Measurements from ENCODE around the gene CBX2. TPM values are rescaled to one million over a fixed set of nuclear protein-coding genes. Genes with fewer than 3 reads are reported as not detected.

The CBX2 gene
- total RNA-seq: 1 to 10 TPM; 2.4 to 5.9 (median 4.5) TPM

DNA sequence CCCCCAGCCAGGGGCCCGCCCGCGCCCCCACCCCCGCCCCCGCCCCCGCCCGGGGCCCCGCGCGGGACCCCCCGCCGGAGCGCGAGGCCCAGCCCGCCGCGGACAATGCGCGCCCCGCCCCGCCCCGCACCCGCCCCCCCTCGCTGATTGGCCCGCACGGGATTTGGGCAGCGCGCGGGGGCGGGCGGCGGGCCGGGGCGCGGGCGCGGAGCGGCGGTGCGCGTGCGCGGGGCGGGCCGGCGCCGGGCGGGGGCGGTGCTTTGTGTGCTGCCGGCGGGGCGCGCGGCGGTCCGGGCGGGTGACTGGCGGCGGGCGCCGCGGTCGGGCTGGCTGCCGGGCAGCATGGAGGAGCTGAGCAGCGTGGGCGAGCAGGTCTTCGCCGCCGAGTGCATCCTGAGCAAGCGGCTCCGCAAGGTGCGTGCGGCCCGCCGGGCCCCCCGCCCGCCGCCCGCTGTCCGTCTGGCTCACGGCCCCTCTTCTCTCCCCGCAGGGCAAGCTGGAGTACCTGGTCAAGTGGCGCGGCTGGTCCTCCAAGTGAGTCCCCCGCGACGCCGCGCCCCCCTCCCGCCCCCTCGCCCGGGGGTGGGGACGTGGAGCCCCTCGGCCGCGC, at the start of gene CBX2:
TSS of gene CBX2 (plus strand) at position 255 of the 610 bp plus-strand sequence. CDS start at position 343, 88 bp downstream.
- TF ChIP-seq POLR2A (IDR thresholded peaks at IDR 0.05) (peak in 1 of 2 donors; percentile 25), EP300 (IDR thresholded peaks at IDR 0.05) (no peak)
- Histone ChIP-seq H3K9me3 (no peaks in the 10 kb centered on the region), H3K4me3 (peak within 1 kb of the TSS; percentile 51 to 80 (median 60)), H3K27ac (peak within 1 kb of the TSS; percentile 55 to 90 (median 76)), H3K27me3 (peaks cover 4 to 61% of the 10 kb centered on the region in 2 donors), H3K4me1 (peaks cover 0 to 26% (median 4%) of the 10 kb centered on the region in 4 donors), H3K36me3 (peaks cover 0 to 10% (median 0%) of the 10 kb centered on the region in 3 donors)
- 0% methylated on average over 1 to 9 of the region's 96 CpGs for WGBS, 2 donors
- DNase-seq (ENCODE audit: low spot score in 2 of 2): peak in 1 of 2 donors; percentile 39

GRCh38 chr17:79728169-79728907, 49.6 kb upstream of the CBX2 start:
- H3K4me1 ChIP-seq: peaks cover 0 to 12% (median 0%) of the 10 kb centered on the region in 4 donors
- peak; percentile 75 to 94 for DNase-seq (ENCODE audit: low spot score in 2 of 2)
- 44 to 51% methylated on average over 20 to 22 of the region's 22 CpGs for WGBS, 2 donors
- TF ChIP-seq, protein P1, sequence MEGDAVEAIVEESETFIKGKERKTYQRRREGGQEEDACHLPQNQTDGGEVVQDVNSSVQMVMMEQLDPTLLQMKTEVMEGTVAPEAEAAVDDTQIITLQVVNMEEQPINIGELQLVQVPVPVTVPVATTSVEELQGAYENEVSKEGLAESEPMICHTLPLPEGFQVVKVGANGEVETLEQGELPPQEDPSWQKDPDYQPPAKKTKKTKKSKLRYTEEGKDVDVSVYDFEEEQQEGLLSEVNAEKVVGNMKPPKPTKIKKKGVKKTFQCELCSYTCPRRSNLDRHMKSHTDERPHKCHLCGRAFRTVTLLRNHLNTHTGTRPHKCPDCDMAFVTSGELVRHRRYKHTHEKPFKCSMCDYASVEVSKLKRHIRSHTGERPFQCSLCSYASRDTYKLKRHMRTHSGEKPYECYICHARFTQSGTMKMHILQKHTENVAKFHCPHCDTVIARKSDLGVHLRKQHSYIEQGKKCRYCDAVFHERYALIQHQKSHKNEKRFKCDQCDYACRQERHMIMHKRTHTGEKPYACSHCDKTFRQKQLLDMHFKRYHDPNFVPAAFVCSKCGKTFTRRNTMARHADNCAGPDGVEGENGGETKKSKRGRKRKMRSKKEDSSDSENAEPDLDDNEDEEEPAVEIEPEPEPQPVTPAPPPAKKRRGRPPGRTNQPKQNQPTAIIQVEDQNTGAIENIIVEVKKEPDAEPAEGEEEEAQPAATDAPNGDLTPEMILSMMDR (IDR thresholded peaks at IDR 0.05): no peak
- TF ChIP-seq POLR2A (IDR thresholded peaks at IDR 0.05): no peak
- no peak for TF ChIP-seq EP300 (IDR thresholded peaks at IDR 0.05)
- H3K36me3 ChIP-seq: no peaks in the 10 kb centered on the region
- H3K27ac ChIP-seq: peak overlapping the region in 1 of 4 donors; percentile 51
- no peaks in the 10 kb centered on the region for H3K9me3 ChIP-seq
- H3K4me3 ChIP-seq: peak overlapping the region; percentile 29 to 46 (median 40)
- no peaks in the 10 kb centered on the region for H3K27me3 ChIP-seq

GRCh38 chr17:79728908-79729471, 49.0 kb upstream of the CBX2 start:
- Histone ChIP-seq H3K4me1 (peaks cover 0 to 12% (median 0%) of the 10 kb centered on the region in 4 donors), H3K9me3 (no peaks in the 10 kb centered on the region), H3K27me3 (no peaks in the 10 kb centered on the region), H3K36me3 (no peaks in the 10 kb centered on the region), H3K27ac (no peak overlapping the region), H3K4me3 (peak overlapping the region in 3 of 4 donors; percentile 29 to 46 (median 40))
- no peak for DNase-seq (ENCODE audit: low spot score in 2 of 2)
- 77% methylated on average over 25 to 26 of the region's 26 CpGs for WGBS, 2 donors
- TF ChIP-seq, protein P1 (IDR thresholded peaks at IDR 0.05): no peak
- no peak for TF ChIP-seq POLR2A (IDR thresholded peaks at IDR 0.05)

- Histone ChIP-seq H3K4me3 (no peak overlapping the region), H3K27me3 (no peaks in the 10 kb centered on the region), H3K9me3 (no peaks in the 10 kb centered on the region), H3K36me3 (no peaks in the 10 kb centered on the region), H3K27ac (no peak overlapping the region), H3K4me1 (peaks cover 0 to 12% (median 0%) of the 10 kb centered on the region in 4 donors)
- WGBS, 2 donors: 92 to 94% methylated on average over 12 of the region's 12 CpGs
- DNase-seq (ENCODE audit: low spot score in 2 of 2): no peak
- TF ChIP-seq EP300 (IDR thresholded peaks at IDR 0.05) (no peak), POLR2A (IDR thresholded peaks at IDR 0.05) (no peak)
- TF ChIP-seq, protein P1 (IDR thresholded peaks at IDR 0.05): no peak
These were observed 48.2 kb upstream of the CBX2 start for GRCh38 chr17:79729761-79730160.

DNA sequence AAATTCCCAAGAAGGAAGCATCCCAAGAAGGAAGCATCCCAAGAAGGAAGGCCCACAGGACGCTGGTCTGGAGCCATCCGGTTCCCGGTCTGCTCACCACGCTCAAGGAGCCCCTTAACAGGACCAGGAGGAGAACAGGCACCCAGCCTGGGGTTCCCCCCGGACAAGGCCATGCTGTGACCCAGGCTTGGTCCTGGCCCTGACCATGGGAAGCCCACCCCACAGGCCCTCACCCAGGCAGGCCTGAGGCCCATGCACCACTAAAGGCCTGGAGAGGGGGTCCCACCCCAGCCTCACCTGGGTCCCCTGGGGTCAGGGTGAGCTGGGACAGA, 47.5 kb upstream of the CBX2 start:
- H3K36me3 ChIP-seq: no peaks in the 10 kb centered on the region
- no peaks in the 10 kb centered on the region for H3K9me3 ChIP-seq
- H3K4me1 ChIP-seq: peaks cover 0 to 12% (median 0%) of the 10 kb centered on the region in 4 donors
- 85 to 96% methylated on average over 5 of the region's 5 CpGs for WGBS, 2 donors
- TF ChIP-seq POLR2A (IDR thresholded peaks at IDR 0.05): no peak
- TF ChIP-seq, protein P1 (IDR thresholded peaks at IDR 0.05): no peak
- TF ChIP-seq EP300 (IDR thresholded peaks at IDR 0.05): no peak
- no peak overlapping the region for H3K4me3 ChIP-seq
- no peaks in the 10 kb centered on the region for H3K27me3 ChIP-seq
- H3K27ac ChIP-seq: no peak overlapping the region
- no peak for DNase-seq (ENCODE audit: low spot score in 2 of 2)
